HCT116 (cell line): ENCODE measurements around the gene TAF8. TPM values are rescaled to one million over a fixed set of nuclear protein-coding genes. Genes with fewer than 3 reads are reported as not detected.

ENCODE experiments used
- ATAC-seq: fragments of 200-7000 bp; cut with Tn5 transposase; 2 replicates; pipeline ENCODE4 v1.9.1; 2020; ENCODE audit warnings: mild to moderate bottlenecking, moderate library complexity
- BruUV-seq: library from RNA; stranded (reverse); fragments of 400-500 nt; replicated peaks from 2 replicates; lab custom pipeline; 2021; lab: Mats Ljungman, UMichigan
- CTCF ChIA-PET: fragments of 300-600 bp; sonication (Branson Sonifier 250); formaldehyde crosslinking; loops from one replicate; lab custom pipeline; 2021; ENCODE audit warnings: antibody characterized with exemption; lab: Charles Lee
- POLR2A ChIA-PET: fragments of 300-600, 350-600 bp; sonication (Branson Sonifier 250); formaldehyde crosslinking; loops from one replicate; lab custom pipeline; 2021; ENCODE audit warnings: antibody characterized with exemption; lab: Charles Lee
- RAD21 ChIA-PET, 2 experiments: fragments of 300-600 bp; sonication (Branson Sonifier 250); formaldehyde crosslinking; loops; one replicate each; lab custom pipeline; 2023; ENCODE audit warnings: low total read pairs in 2 of 2; ENCODE audit not compliant: uncharacterized antibody in 2 of 2, unreplicated experiment in 2 of 2, low non-redundant PET in 1 of 2; lab: Charles Lee
- DNase-seq: peaks from one replicate; pipeline ENCODE4 v3.0.0-alpha.2; 2010; ENCODE audit warnings: low read depth, low spot score
- H2AFZ ChIP-seq: fragments of 200-600 bp; shearing (Covaris generic), sonication (generic); 2 replicates; pipeline ENCODE4 v1.6.1; 2017; ENCODE audit warnings: low read depth, mixed run types, mixed read lengths, antibody characterized with exemption, low read length; ENCODE audit not compliant: poor library complexity, severe bottlenecking
- H3K27ac ChIP-seq: 2 replicates; pipeline ENCODE4 v1.5.1; 2012; ENCODE audit warnings: low read depth, low read length
- H3K27me3 ChIP-seq: fragments of 200-600 bp; sonication (generic); 2 replicates; pipeline ENCODE4 v1.6.1; 2016; ENCODE audit warnings: mixed run types, low read length, mixed read lengths; ENCODE audit not compliant: insufficient read depth
- H3K36me3 ChIP-seq, 2 experiments: fragments of 200-500 bp in 1 of 2; fragments of 200-600 bp in 1 of 2; sonication (Bioruptor generic) in 1 of 2; sonication (generic) in 1 of 2; 2 replicates each; pipeline versions ENCODE4 v1.5.1 to v1.6.1; 2014 to 2016; ENCODE audit warnings: low read length in 2 of 2, inconsistent platforms in 1 of 2, mixed read lengths in 1 of 2, mixed run types in 1 of 2; ENCODE audit not compliant: insufficient read depth in 2 of 2, control insufficient read depth in 1 of 2
- H3K4me1 ChIP-seq, 2 experiments: fragments of 200-600 bp in 1 of 2; sonication (generic) in 1 of 2; 2 replicates each; pipeline versions ENCODE4 v1.5.1 to v1.6.1; 2012 to 2017; ENCODE audit warnings: low read length in 2 of 2, inconsistent platforms in 1 of 2, mild to moderate bottlenecking in 1 of 2, mixed read lengths in 1 of 2, mixed run types in 1 of 2, moderate library complexity in 1 of 2; ENCODE audit not compliant: insufficient read depth in 2 of 2, control insufficient read depth in 1 of 2
- H3K4me2 ChIP-seq: fragments of 200-600 bp; sonication (generic); 2 replicates; pipeline ENCODE4 v1.6.1; 2017; ENCODE audit warnings: mixed run types, low read length, mixed read lengths
- H3K4me3 ChIP-seq, 2 experiments: fragments of 200-600 bp in 1 of 2; sonication (generic) in 1 of 2; replicated peaks in 1 of 2; 2 replicates each; pipeline ENCODE4 v1.5.1; 2011 to 2016; ENCODE audit warnings: low read length in 2 of 2, control low read depth in 1 of 2, low read depth in 1 of 2, mild to moderate bottlenecking in 1 of 2, mixed read lengths in 1 of 2, mixed run types in 1 of 2
- H3K79me2 ChIP-seq: fragments of 200-600 bp; sonication (generic); 2 replicates; pipeline ENCODE4 v1.6.1; 2017; ENCODE audit warnings: mild to moderate bottlenecking, mixed run types, low read length, moderate library complexity, mixed read lengths; ENCODE audit not compliant: insufficient read depth
- H3K9ac ChIP-seq: fragments of 200-600 bp; sonication (generic); 2 replicates; pipeline ENCODE4 v1.6.1; 2016; ENCODE audit warnings: low read length, mixed read lengths
- H3K9me2 ChIP-seq: fragments of 200-600 bp; sonication (generic), shearing (Covaris generic); 2 replicates; pipeline ENCODE4 v1.6.1; 2017; ENCODE audit warnings: mixed run types, mild to moderate bottlenecking, moderate library complexity; ENCODE audit not compliant: insufficient read depth
- H3K9me3 ChIP-seq, 2 experiments: fragments of 200-500 bp in 1 of 2; fragments of 200-600 bp in 1 of 2; sonication (Bioruptor generic) in 1 of 2; sonication (generic) in 1 of 2; 2 replicates each; pipeline ENCODE4 v1.6.1; 2014 to 2017; ENCODE audit warnings: low read length in 2 of 2, mixed read lengths in 2 of 2, inconsistent platforms in 1 of 2, low read depth in 1 of 2, mild to moderate bottlenecking in 1 of 2, mixed run types in 1 of 2, moderate library complexity in 1 of 2; ENCODE audit not compliant: control insufficient read depth in 1 of 2, insufficient read depth in 1 of 2
- H4K20me1 ChIP-seq: fragments of 200-600 bp; sonication (generic), shearing (Covaris generic); 2 replicates; pipeline ENCODE4 v1.6.1; 2017; ENCODE audit warnings: mixed run types, mild to moderate bottlenecking, moderate library complexity; ENCODE audit not compliant: insufficient read depth
- EZH2phosphoT487 ChIP-seq: fragments of 200-600 bp; IDR thresholded peaks from 2 replicates; pipeline ENCODE4 v1.6.1; 2018; ENCODE audit warnings: antibody characterized with exemption, borderline replicate concordance
- POLR2AphosphoS5 ChIP-seq: IDR thresholded peaks from 2 replicates; pipeline ENCODE4 v1.6.1; 2011; ENCODE audit warnings: mild to moderate bottlenecking, low read depth, low read length, moderate library complexity
- REST ChIP-seq: IDR thresholded peaks from 2 replicates; pipeline ENCODE4 v1.6.1; 2012; ENCODE audit warnings: low read depth
- SIN3A ChIP-seq: IDR thresholded peaks from 2 replicates; pipeline ENCODE4 v1.6.1; 2012; ENCODE audit warnings: low read depth
- TCF7L2 ChIP-seq: IDR thresholded peaks from 2 replicates; pipeline ENCODE4 v1.7.0; 2011; ENCODE audit warnings: borderline replicate concordance, inconsistent platforms; ENCODE audit not compliant: insufficient read depth, insufficient read length; ENCODE audit errors: extremely low read depth
- ZFX ChIP-seq: fragments of 450-650 bp; IDR thresholded peaks from 2 replicates; pipeline ENCODE4 v1.6.1; 2017
- intact Hi-C: fragments of 100-400 bp; cut with micrococcal nuclease; formaldehyde crosslinking; loops from 2 replicates; pipeline ENCODE4 v1.10.0; 2022
- total RNA-seq: library from RNA; stranded (reverse); gene quantifications from one replicate; pipeline ENCODE4 v1.2.1, GENCODE V29; 2021; ENCODE audit not compliant: unreplicated experiment
- TF ChIP-seq, protein P1 (sequence below), 3 experiments: fragments of 200-600 bp in 1 of 3; sonication (generic) in 1 of 3; IDR thresholded peaks in 2 of 3; conservative IDR thresholded peaks in 1 of 3; 2 replicates each; pipeline ENCODE4 v1.5.1; 2012 to 2017; ENCODE audit warnings: low read depth in 2 of 3, low read length in 2 of 3, antibody characterized with exemption in 1 of 3, borderline replicate concordance in 1 of 3, control low read depth in 1 of 3, mild to moderate bottlenecking in 1 of 3, mixed read lengths in 1 of 3, mixed run types in 1 of 3, moderate library complexity in 1 of 3; ENCODE audit not compliant: insufficient read depth in 1 of 3

Gene TAF8
- total RNA-seq, 1 experiment from 2014 or later, result 29.5 TPM

DNA sequence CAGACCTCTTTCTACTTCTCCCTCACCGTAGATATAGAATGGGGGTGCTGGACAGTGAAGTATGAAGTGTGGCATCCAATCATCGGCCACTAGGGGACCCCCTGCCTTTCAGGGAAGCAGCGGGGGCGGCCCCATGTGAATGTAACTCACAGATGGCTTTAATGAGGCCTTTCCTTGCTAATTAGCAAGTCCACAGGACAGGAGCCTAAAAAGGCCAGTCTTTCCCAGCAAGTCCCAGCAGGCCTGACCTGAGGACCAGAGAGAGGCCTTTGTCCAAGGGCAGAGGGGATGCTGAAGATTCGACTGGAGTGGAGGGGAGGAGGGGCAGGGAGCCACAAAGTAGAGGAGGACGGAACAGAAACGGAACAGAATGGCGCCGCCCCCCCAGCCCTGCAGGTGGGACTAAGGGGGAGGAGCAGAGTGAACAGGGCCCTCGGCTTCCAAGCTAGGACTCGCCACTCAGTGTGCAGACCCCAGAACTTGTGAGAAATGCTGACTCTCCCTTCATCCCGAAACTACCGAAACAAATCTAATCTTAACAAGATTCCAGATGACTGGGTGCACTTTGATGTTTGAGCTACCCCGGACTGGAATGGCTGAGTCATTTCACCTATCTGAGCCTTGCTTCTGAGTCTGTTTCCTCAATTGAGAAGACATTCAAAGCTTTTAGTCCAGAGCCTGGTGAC, 86.3 kb downstream of the TAF8 start:
- H3K36me3 ChIP-seq, result peaks cover 0 to 12% of the 10 kb centered on the region in 2 experiments; a peak in 1 of 4 replicates
- H3K79me2 ChIP-seq, result peaks cover 68% of the 10 kb centered on the region
- no peaks in the 10 kb centered on the region for H4K20me1 ChIP-seq
- H3K27me3 ChIP-seq, result no peaks in the 10 kb centered on the region
- no peaks in the 10 kb centered on the region for H3K9me3 ChIP-seq
- H3K4me1 ChIP-seq, result peaks cover 63 to 90% of the 10 kb centered on the region in 2 experiments
- no peak overlapping the region for H2AFZ ChIP-seq
- BruUV-seq, result no TSS peak
- H3K4me2 ChIP-seq, result peak overlapping the region; percentile 72
- no peaks in the 10 kb centered on the region for H3K9me2 ChIP-seq
- ATAC-seq, result peak; percentile 75
- TF ChIP-seq ZFX, result peak; percentile 31; the same call in 1 of the 2 replicates
- no peak for TF ChIP-seq EZH2phosphoT487
- peak; percentile 91 for TF ChIP-seq TCF7L2
- no peak for TF ChIP-seq REST
- 0 out of 2 replicates have a peak, but pooled peaks have one; percentile 42 for TF ChIP-seq POLR2AphosphoS5
- TF ChIP-seq, protein P1, sequence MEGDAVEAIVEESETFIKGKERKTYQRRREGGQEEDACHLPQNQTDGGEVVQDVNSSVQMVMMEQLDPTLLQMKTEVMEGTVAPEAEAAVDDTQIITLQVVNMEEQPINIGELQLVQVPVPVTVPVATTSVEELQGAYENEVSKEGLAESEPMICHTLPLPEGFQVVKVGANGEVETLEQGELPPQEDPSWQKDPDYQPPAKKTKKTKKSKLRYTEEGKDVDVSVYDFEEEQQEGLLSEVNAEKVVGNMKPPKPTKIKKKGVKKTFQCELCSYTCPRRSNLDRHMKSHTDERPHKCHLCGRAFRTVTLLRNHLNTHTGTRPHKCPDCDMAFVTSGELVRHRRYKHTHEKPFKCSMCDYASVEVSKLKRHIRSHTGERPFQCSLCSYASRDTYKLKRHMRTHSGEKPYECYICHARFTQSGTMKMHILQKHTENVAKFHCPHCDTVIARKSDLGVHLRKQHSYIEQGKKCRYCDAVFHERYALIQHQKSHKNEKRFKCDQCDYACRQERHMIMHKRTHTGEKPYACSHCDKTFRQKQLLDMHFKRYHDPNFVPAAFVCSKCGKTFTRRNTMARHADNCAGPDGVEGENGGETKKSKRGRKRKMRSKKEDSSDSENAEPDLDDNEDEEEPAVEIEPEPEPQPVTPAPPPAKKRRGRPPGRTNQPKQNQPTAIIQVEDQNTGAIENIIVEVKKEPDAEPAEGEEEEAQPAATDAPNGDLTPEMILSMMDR (IDR thresholded peaks at IDR 0.05 in 2 of 3, conservative IDR thresholded peaks at IDR 0.05 in 1 of 3; ENCODE audit: borderline replicate concordance in 1 of 3, insufficient read depth in 1 of 3, low read depth in 2 of 3, low read length in 2 of 3), result peak in 2 of 3 experiments; percentile 45 to 57; a peak in 4 of 6 replicates
- no peak for TF ChIP-seq SIN3A
- intact Hi-C loops, result no loop called here
- H3K9ac ChIP-seq, result peak overlapping the region; percentile 93
- peak overlapping the region; percentile 28 to 36 for H3K4me3 ChIP-seq
- CTCF ChIA-PET, result interaction anchor here (0.8 to 1.7 kb wide), 2 partner anchors 37 to 41 kb away, joined by 3 to 6 read pairs; no protein-coding TSS in a partner anchor
- peak overlapping the region; percentile 89 for H3K27ac ChIP-seq
- peak; percentile 88 for DNase-seq
- RAD21 ChIA-PET, result interaction anchor here in 1 of 2 experiments (0.6 kb wide), 1 partner anchor 17 kb away, joined by 3 read pairs; no protein-coding TSS in a partner anchor
- POLR2A ChIA-PET, result interaction anchor here (0.6 to 1.6 kb wide), 7 partner anchors 12 to 43 kb away, joined by 3 to 11 read pairs (median 3); no protein-coding TSS in a partner anchor

Other genes starting within 250 kb of the TAF8 start
- gene USP49, start 155.1 kb upstream of the TAF8 start, total RNA-seq, result 6.9 TPM
- gene MED20, start 129.4 kb upstream of the TAF8 start, total RNA-seq, result 26.4 TPM
- gene BYSL, start 129.0 kb upstream of the TAF8 start, total RNA-seq, result 55.7 TPM
- gene CCND3, start 108.7 kb upstream of the TAF8 start, total RNA-seq, result 26.6 TPM
- 18.9 TPM for gene C6orf132, start 92.1 kb downstream of the TAF8 start, total RNA-seq
- not detected for gene GUCA1A, start 122.8 kb downstream of the TAF8 start, total RNA-seq
- gene GUCA1B, start 144.4 kb downstream of the TAF8 start, total RNA-seq, result 4.6 TPM
- 62.1 TPM for gene MRPS10, start 167.3 kb downstream of the TAF8 start, total RNA-seq